Right renal pelvis (tissue), 4 donors: Measurements from ENCODE around the gene GNAO1. TPM values are rescaled to one million over a fixed set of nuclear protein-coding genes. Genes with fewer than 3 reads are reported as not detected.

Experiments
- DNase-seq, 4 donors: peaks; one replicate each; pipeline ENCODE4 v3.0.0-alpha.2; 2013; ENCODE audit warnings: low read depth in 4 of 4, low spot score in 3 of 4, missing footprints in 1 of 4
- polyA plus RNA-seq, 4 donors: library from polyadenylated mRNA; unstranded; fragments of 120-200 nt; gene quantifications; one replicate each; pipeline ENCODE4 v1.2.1, GENCODE V29; 2013; ENCODE audit not compliant: insufficient read length in 4 of 4

GNAO1 gene
- polyA plus RNA-seq, 4 donors = 4.7 to 7.1 (median 6.4) TPM

GRCh38 chr16:56356276-56357240 lies 165.3 kb downstream of the GNAO1 start:
- DNase-seq = peak; percentile 75 to 81 (median 76)

GRCh38 chr16:56357241-56357764 lies 166.0 kb downstream of the GNAO1 start:
- DNase-seq = no peak

GRCh38 chr16:56357765-56358322 lies 166.6 kb downstream of the GNAO1 start:
- no peak for DNase-seq

- no peak for DNase-seq
These were observed 169.1 kb downstream of the GNAO1 start for GRCh38 chr16:56360117-56361008.

GRCh38 chr16:56362057-56362655 lies 170.9 kb downstream of the GNAO1 start:
- no peak for DNase-seq

- DNase-seq = no peak
These were observed 171.4 kb downstream of the GNAO1 start for GRCh38 chr16:56362706-56363105.

- DNase-seq = no peak
These were observed 172.0 kb downstream of the GNAO1 start for GRCh38 chr16:56363181-56363716.

- DNase-seq = no peak
These were observed 172.7 kb downstream of the GNAO1 start for GRCh38 chr16:56363781-56364565.

- DNase-seq = no peak
These were observed 173.6 kb downstream of the GNAO1 start for GRCh38 chr16:56364865-56365264.

GRCh38 chr16:56365552-56365951 lies 174.3 kb downstream of the GNAO1 start:
- no peak for DNase-seq

- no peak for DNase-seq
These were observed 175.7 kb downstream of the GNAO1 start for GRCh38 chr16:56366945-56367344.

- no peak for DNase-seq
These were observed 176.5 kb downstream of the GNAO1 start for GRCh38 chr16:56367764-56368163.

GRCh38 chr16:56368545-56368944 lies 177.3 kb downstream of the GNAO1 start:
- DNase-seq = no peak

- DNase-seq = no peak
These were observed 177.9 kb downstream of the GNAO1 start for GRCh38 chr16:56369202-56369601.

GRCh38 chr16:56370185-56370874 lies 179.0 kb downstream of the GNAO1 start:
- DNase-seq = no peak

- no peak for DNase-seq
These were observed 179.8 kb downstream of the GNAO1 start for GRCh38 chr16:56370875-56371659.

GRCh38 chr16:56371660-56371937 lies 180.3 kb downstream of the GNAO1 start:
- DNase-seq = no peak

GRCh38 chr16:56372013-56372634 lies 180.8 kb downstream of the GNAO1 start:
- no peak for DNase-seq
